MM.1S (cell line): ENCODE results near the gene HSPA12B.

ENCODE experiments used
- DNase-seq: peaks from one replicate; pipeline ENCODE4 v3.0.0-alpha.2; 2015
- H2AFZ ChIP-seq: fragments of 300-600 bp; sonication (generic); 2 replicates; pipeline ENCODE4 v1.6.0; 2016; ENCODE audit warnings: antibody characterized with exemption, low read length
- H3F3A ChIP-seq: fragments of 300-600 bp; sonication (generic); 2 replicates; pipeline ENCODE4 v1.6.1; 2016; ENCODE audit warnings: mild to moderate bottlenecking, antibody characterized with exemption, low read length, moderate library complexity, mixed read lengths; ENCODE audit not compliant: insufficient read depth
- H3K27ac ChIP-seq: fragments of 300-600 bp; sonication (generic); 2 replicates; pipeline ENCODE4 v1.5.1; 2016; ENCODE audit warnings: mild to moderate bottlenecking, low read length
- H3K27me3 ChIP-seq: fragments of 300-600 bp; sonication (generic); replicated peaks from 2 replicates; pipeline ENCODE4 v1.6.0; 2016; ENCODE audit warnings: low read length; ENCODE audit not compliant: insufficient read depth
- H3K36me3 ChIP-seq: fragments of 300-600 bp; sonication (generic); replicated peaks from 2 replicates; pipeline ENCODE4 v1.6.1; 2016; ENCODE audit warnings: mild to moderate bottlenecking, low read length, mixed read lengths; ENCODE audit not compliant: insufficient read depth
- H3K4me1 ChIP-seq: fragments of 300-600 bp; sonication (generic); 2 replicates; pipeline ENCODE4 v1.6.1; 2016; ENCODE audit warnings: low read length, mixed read lengths
- H3K4me2 ChIP-seq: fragments of 300-600 bp; sonication (generic); 2 replicates; pipeline ENCODE4 v1.6.0; 2016; ENCODE audit warnings: low read depth, low read length
- H3K4me3 ChIP-seq: fragments of 300-600 bp; sonication (generic); 2 replicates; pipeline ENCODE4 v1.5.1; 2016; ENCODE audit warnings: low read length, mixed read lengths
- H3K79me2 ChIP-seq: fragments of 300-600 bp; sonication (generic); 2 replicates; pipeline ENCODE4 v1.6.1; 2016; ENCODE audit warnings: mixed run types, low read length, mixed read lengths
- H3K9ac ChIP-seq: fragments of 300-600 bp; sonication (generic); 2 replicates; pipeline ENCODE4 v1.6.1; 2016; ENCODE audit warnings: low read length, mixed read lengths
- H3K9me2 ChIP-seq: fragments of 300-600 bp; sonication (generic); replicated peaks from 2 replicates; pipeline ENCODE4 v1.6.1; 2016; ENCODE audit warnings: mild to moderate bottlenecking, low read length, mixed read lengths; ENCODE audit not compliant: insufficient read depth
- H3K9me3 ChIP-seq: fragments of 300-600 bp; sonication (generic); replicated peaks from 2 replicates; pipeline ENCODE4 v1.6.1; 2016; ENCODE audit warnings: mild to moderate bottlenecking, low read length, mixed read lengths; ENCODE audit not compliant: insufficient read depth
- H4K20me1 ChIP-seq: fragments of 300-600 bp; sonication (generic); 2 replicates; pipeline ENCODE4 v1.6.1; 2016; ENCODE audit warnings: mild to moderate bottlenecking, low read length, moderate library complexity, mixed read lengths; ENCODE audit not compliant: insufficient read depth
- CTCF ChIP-seq: fragments of 300-600 bp; sonication (generic); IDR thresholded peaks from 2 replicates; pipeline ENCODE4 v1.5.1; 2016; ENCODE audit warnings: antibody characterized with exemption, low read length, mixed read lengths
- EZH2 ChIP-seq: fragments of 300-600 bp; sonication (generic); optimal IDR thresholded peaks from 2 replicates; pipeline ENCODE3; 2017; ENCODE audit warnings: low read depth, mild to moderate bottlenecking, antibody characterized with exemption, low read length, mixed read lengths
- EZH2phosphoT487 ChIP-seq: fragments of 300-600 bp; sonication (generic); IDR thresholded peaks from 2 replicates; pipeline ENCODE4 v1.6.1; 2018; ENCODE audit warnings: antibody characterized with exemption, low read length

HSPA12B gene

GRCh38 chr20:3704087-3704486, 28.4 kb upstream of the HSPA12B start:
- no peak overlapping the region for H3K27ac ChIP-seq
- no peaks in the 10 kb centered on the region for H3F3A ChIP-seq
- H3K4me1 ChIP-seq, result no peaks in the 10 kb centered on the region
- TF ChIP-seq EZH2 (no peak), EZH2phosphoT487 (no peak), CTCF (no peak)
- no peaks in the 10 kb centered on the region for H4K20me1 ChIP-seq
- H3K9me3 ChIP-seq, result no peaks in the 10 kb centered on the region
- no peak overlapping the region for H3K4me3 ChIP-seq
- peaks cover 7% of the 10 kb centered on the region for H3K27me3 ChIP-seq
- DNase-seq, result no peak
- no peak overlapping the region for H2AFZ ChIP-seq
- no peak overlapping the region for H3K4me2 ChIP-seq
- H3K36me3 ChIP-seq, result no peaks in the 10 kb centered on the region
- no peak overlapping the region for H3K9ac ChIP-seq
- H3K9me2 ChIP-seq, result no peaks in the 10 kb centered on the region
- no peaks in the 10 kb centered on the region for H3K79me2 ChIP-seq

- H3K9me3 ChIP-seq, result no peaks in the 10 kb centered on the region
Observed at GRCh38 chr20:3705491-3705969, 27.0 kb upstream of the HSPA12B start.

GRCh38 chr20:3705970-3706739, 26.3 kb upstream of the HSPA12B start:
- H3K9me2 ChIP-seq, result no peaks in the 10 kb centered on the region
- TF ChIP-seq CTCF (no peak), EZH2phosphoT487 (no peak), EZH2 (no peak)
- no peaks in the 10 kb centered on the region for H3K79me2 ChIP-seq
- no peak overlapping the region for H3K27ac ChIP-seq
- H3K27me3 ChIP-seq, result no peaks in the 10 kb centered on the region
- H3K36me3 ChIP-seq, result no peaks in the 10 kb centered on the region
- no peak overlapping the region for H3K9ac ChIP-seq
- no peaks in the 10 kb centered on the region for H3K4me1 ChIP-seq
- H3K4me2 ChIP-seq, result peak overlapping the region; percentile 39; the same call in 1 of the 2 replicates
- H3F3A ChIP-seq, result no peaks in the 10 kb centered on the region
- H3K4me3 ChIP-seq, result no peak overlapping the region
- H2AFZ ChIP-seq, result no peak overlapping the region
- H3K9me3 ChIP-seq, result no peaks in the 10 kb centered on the region
- H4K20me1 ChIP-seq, result no peaks in the 10 kb centered on the region
- peak; percentile 53 for DNase-seq

More at GRCh38 chr20:3705491-3705969, 27.0 kb upstream of the HSPA12B start:
- 0 out of 2 replicates have a peak, but pooled peaks cover 3% of the 10 kb centered on the region for H3K27me3 ChIP-seq
- H3K4me3 ChIP-seq, result no peak overlapping the region
- no peak overlapping the region for H3K9ac ChIP-seq
- H2AFZ ChIP-seq, result no peak overlapping the region
- no peak overlapping the region for H3K27ac ChIP-seq
- no peaks in the 10 kb centered on the region for H3K36me3 ChIP-seq
- H3F3A ChIP-seq, result no peaks in the 10 kb centered on the region
- DNase-seq, result no peak
- H4K20me1 ChIP-seq, result no peaks in the 10 kb centered on the region
- no peaks in the 10 kb centered on the region for H3K9me2 ChIP-seq
- no peak overlapping the region for H3K4me2 ChIP-seq
- no peaks in the 10 kb centered on the region for H3K79me2 ChIP-seq
- no peaks in the 10 kb centered on the region for H3K4me1 ChIP-seq
- TF ChIP-seq EZH2phosphoT487 (no peak), EZH2 (no peak), CTCF (no peak)
